ENCODE results near the gene CGAS.
"Not testable (repeated sequence)": the region's sequence is repeated elsewhere in the genome, so short reads cannot be mapped to it uniquely, and the experiment has no call there.

The CGAS gene

DNA sequence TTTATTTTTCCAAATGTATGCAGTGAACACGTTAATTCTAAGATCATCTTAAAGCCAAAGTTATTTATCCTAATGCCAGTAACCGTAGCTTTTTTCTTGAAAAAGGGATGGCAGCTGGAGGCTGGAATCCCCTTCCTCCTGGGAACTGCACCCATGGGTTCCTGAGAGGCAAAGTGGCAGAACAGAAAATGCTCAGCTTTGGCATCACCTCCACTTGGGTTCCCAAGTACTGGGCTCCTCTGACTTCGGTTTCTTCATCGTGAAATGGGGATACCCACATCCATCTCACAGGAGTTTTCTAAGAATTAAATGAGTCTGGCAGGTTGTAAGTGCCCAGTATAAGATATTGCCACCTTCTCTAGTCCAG is 63.7 kb downstream of the CGAS start:
- peaks cover 5% of the 10 kb centered on the region; the same call in 1 of the 2 replicates for H3K4me1 ChIP-seq (ENCODE audit: low read length)
- H3K27me3 ChIP-seq (ENCODE audit: low read depth, low read length): no peaks in the 10 kb centered on the region
- no peaks in the 10 kb centered on the region for H3K9me3 ChIP-seq (ENCODE audit: insufficient read depth, low read length)
- H3K4me2 ChIP-seq (ENCODE audit: low read length): peak overlapping the region; percentile 78
- no peaks in the 10 kb centered on the region for H3K36me3 ChIP-seq (replicated peaks; ENCODE audit: low read depth, low read length)
- no peaks in the 10 kb centered on the region for H3K79me2 ChIP-seq (ENCODE audit: low read length)
- no peak overlapping the region for H3K27ac ChIP-seq (ENCODE audit: low read length)
- no peaks in the 10 kb centered on the region for H4K20me1 ChIP-seq (ENCODE audit: insufficient read depth, low read length)
- peak overlapping the region; percentile 72 for H3K9ac ChIP-seq (ENCODE audit: low read length)
- TF ChIP-seq EZH2phosphoT487 (IDR thresholded peaks at IDR 0.05; ENCODE audit: low read depth): no peak
- TF ChIP-seq, protein P1, sequence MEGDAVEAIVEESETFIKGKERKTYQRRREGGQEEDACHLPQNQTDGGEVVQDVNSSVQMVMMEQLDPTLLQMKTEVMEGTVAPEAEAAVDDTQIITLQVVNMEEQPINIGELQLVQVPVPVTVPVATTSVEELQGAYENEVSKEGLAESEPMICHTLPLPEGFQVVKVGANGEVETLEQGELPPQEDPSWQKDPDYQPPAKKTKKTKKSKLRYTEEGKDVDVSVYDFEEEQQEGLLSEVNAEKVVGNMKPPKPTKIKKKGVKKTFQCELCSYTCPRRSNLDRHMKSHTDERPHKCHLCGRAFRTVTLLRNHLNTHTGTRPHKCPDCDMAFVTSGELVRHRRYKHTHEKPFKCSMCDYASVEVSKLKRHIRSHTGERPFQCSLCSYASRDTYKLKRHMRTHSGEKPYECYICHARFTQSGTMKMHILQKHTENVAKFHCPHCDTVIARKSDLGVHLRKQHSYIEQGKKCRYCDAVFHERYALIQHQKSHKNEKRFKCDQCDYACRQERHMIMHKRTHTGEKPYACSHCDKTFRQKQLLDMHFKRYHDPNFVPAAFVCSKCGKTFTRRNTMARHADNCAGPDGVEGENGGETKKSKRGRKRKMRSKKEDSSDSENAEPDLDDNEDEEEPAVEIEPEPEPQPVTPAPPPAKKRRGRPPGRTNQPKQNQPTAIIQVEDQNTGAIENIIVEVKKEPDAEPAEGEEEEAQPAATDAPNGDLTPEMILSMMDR (IDR thresholded peaks at IDR 0.05; ENCODE audit: low read depth, low read length): no peak
- peak overlapping the region; percentile 85 for H3K4me3 ChIP-seq (ENCODE audit: low read length)
- H2AFZ ChIP-seq (ENCODE audit: low read depth, low read length): peak overlapping the region; percentile 95

DNA sequence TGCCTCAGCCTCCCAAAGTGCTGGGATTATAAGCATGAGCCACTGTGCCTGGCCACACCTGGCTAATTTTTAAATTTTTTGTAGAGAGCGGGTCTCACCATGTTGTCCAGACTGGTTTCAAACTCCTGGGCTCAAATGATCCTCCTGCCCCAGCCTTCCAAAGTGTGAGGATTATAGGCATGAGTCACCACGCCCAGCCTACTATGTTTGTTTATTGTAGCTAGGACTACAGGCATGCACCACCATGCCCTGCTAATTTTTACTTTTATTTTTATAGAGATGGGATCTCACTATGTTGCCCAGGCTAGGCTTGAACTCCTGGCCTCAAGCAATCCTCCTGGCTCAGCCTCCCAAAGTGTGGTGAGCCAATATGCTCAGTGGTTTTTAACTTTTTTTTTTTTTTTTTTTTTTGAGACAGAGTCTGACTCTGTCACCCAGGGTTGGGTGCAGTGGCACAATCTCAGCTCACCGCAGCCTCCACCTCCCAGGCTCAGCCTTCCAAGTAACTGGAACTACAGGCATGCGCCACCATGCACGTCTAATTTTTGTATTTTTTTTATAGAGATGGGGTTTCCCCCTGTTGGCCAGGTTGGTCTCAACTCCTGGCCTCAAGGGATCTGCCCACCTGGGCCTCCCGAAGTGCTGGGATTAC is 69.5 kb downstream of the CGAS start:
- H4K20me1 ChIP-seq (ENCODE audit: insufficient read depth, low read length): no peaks in the 10 kb centered on the region
- H3K79me2 ChIP-seq (ENCODE audit: low read length): no peaks in the 10 kb centered on the region
- no peak overlapping the region for H3K4me2 ChIP-seq (ENCODE audit: low read length)
- H3K27ac ChIP-seq (ENCODE audit: low read length): no peak overlapping the region
- no peaks in the 10 kb centered on the region for H3K9me3 ChIP-seq (ENCODE audit: insufficient read depth, low read length)
- no peak for TF ChIP-seq EZH2phosphoT487 (IDR thresholded peaks at IDR 0.05; ENCODE audit: low read depth)
- TF ChIP-seq, protein P1 (IDR thresholded peaks at IDR 0.05; ENCODE audit: low read depth, low read length): no peak
- no peak overlapping the region for H3K9ac ChIP-seq (ENCODE audit: low read length)
- no peak overlapping the region for H3K4me3 ChIP-seq (ENCODE audit: low read length)
- H2AFZ ChIP-seq (ENCODE audit: low read depth, low read length): no peak overlapping the region
- no peaks in the 10 kb centered on the region for H3K4me1 ChIP-seq (ENCODE audit: low read length)
- no peaks in the 10 kb centered on the region for H3K36me3 ChIP-seq (replicated peaks; ENCODE audit: low read depth, low read length)
- H3K27me3 ChIP-seq (ENCODE audit: low read depth, low read length): no peaks in the 10 kb centered on the region

DNA sequence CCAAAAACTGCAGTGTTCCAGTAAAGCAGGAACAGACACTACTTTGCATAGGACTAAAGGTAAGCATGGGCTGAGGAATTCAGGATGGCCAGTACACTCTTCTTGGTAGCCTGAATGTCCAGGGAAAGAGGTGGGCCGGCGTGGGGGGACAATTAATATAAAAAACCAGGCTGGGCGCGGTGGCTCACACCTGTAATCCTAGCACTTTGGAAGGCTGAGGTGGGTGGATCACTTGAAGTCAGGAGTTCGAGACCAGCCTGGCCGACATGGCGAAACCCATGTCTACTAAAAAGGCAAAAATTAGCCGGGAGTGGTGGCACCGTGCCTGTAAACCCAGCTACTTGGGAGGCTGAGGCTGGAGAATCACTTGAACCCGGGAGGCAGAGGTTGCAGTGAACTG is 70.6 kb downstream of the CGAS start:
- not testable (repeated sequence) for H3K27ac ChIP-seq (ENCODE audit: low read length); H3K9ac ChIP-seq (ENCODE audit: low read length); H3K4me1 ChIP-seq (ENCODE audit: low read length); H3K79me2 ChIP-seq (ENCODE audit: low read length); H4K20me1 ChIP-seq (ENCODE audit: insufficient read depth, low read length); H3K36me3 ChIP-seq (replicated peaks; ENCODE audit: low read depth, low read length); H3K9me3 ChIP-seq (ENCODE audit: insufficient read depth, low read length); H2AFZ ChIP-seq (ENCODE audit: low read depth, low read length); H3K27me3 ChIP-seq (ENCODE audit: low read depth, low read length); H3K4me3 ChIP-seq (ENCODE audit: low read length); H3K4me2 ChIP-seq (ENCODE audit: low read length)

DNA sequence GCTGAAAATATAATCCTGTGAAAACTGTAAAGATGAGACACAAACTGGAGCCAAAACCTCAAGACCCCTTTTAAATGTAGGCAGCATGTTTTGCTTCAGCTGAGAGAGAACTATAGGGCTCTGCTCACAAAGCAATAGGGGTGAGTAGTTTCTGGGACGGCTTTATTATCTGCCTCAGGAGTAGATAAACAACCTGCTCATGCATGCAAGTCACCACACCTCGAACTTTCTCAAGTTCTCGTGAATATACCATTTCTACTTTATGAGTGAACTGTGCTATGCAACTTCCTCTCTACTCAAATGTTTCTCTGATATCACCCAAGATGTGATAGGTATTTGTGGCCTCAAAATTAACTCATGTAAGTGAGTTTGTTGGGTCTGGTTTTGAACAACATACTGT is 74.9 kb downstream of the CGAS start:
- Histone ChIP-seq H3K9ac (ENCODE audit: low read length) (no peak overlapping the region), H3K9me3 (ENCODE audit: insufficient read depth, low read length) (peaks cover 3% of the 10 kb centered on the region; the same call in 1 of the 2 replicates), H2AFZ (ENCODE audit: low read depth, low read length) (peak overlapping the region; percentile 71; the same call in 1 of the 2 replicates), H3K36me3 (replicated peaks; ENCODE audit: low read depth, low read length) (no peaks in the 10 kb centered on the region), H4K20me1 (ENCODE audit: insufficient read depth, low read length) (no peaks in the 10 kb centered on the region), H3K4me1 (ENCODE audit: low read length) (no peaks in the 10 kb centered on the region), H3K79me2 (ENCODE audit: low read length) (no peaks in the 10 kb centered on the region), H3K27me3 (ENCODE audit: low read depth, low read length) (no peaks in the 10 kb centered on the region), H3K4me2 (ENCODE audit: low read length) (no peak overlapping the region), H3K4me3 (ENCODE audit: low read length) (no peak overlapping the region), H3K27ac (ENCODE audit: low read length) (no peak overlapping the region)
- TF ChIP-seq, protein P1 (IDR thresholded peaks at IDR 0.05; ENCODE audit: low read depth, low read length): no peak
- TF ChIP-seq EZH2phosphoT487 (IDR thresholded peaks at IDR 0.05; ENCODE audit: low read depth): no peak
